NCI-H187 treated with DMSO at 0.1 percent for 48 hours (cell line): ENCODE measurements around the gene ACACA.
"Not testable (repeated sequence)": the region's sequence is repeated elsewhere in the genome, so short reads cannot be mapped to it uniquely, and the experiment has no call there.

ENCODE experiments used
- DNase-seq: peaks from one replicate; lab custom pipeline; 2025; lab: John Stamatoyannopoulos, UW

The ACACA gene

DNA sequence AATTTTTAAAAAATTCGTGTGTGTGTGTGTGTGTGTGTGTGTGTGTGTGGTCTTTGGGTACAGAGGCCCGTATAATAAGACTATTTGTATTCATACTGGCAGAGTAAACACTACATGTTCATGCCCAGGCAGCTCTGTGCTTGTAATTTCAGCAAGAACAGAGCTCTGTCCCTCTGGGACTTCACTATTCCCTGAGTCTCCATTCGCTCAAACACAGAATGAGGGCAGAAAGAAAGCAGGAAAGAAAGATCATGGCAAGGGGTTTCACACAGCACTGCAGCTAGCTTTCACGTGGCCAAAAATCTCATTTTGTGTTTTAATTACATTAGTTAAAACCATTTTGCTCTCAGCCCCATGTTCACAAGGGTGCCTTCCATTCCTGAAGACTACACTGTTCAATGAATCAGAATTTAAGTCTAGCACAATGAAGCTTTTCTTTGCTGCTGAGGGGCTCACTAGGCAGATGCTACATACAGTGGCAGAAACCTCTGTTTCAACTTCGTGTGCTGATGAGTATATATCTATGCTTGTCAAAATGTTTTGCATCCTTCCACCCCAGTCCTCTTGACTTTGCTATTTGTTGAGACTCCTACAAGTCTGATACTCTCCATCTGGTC, 229.3 kb downstream of the ACACA start:
- DNase-seq: peak; percentile 36

DNA sequence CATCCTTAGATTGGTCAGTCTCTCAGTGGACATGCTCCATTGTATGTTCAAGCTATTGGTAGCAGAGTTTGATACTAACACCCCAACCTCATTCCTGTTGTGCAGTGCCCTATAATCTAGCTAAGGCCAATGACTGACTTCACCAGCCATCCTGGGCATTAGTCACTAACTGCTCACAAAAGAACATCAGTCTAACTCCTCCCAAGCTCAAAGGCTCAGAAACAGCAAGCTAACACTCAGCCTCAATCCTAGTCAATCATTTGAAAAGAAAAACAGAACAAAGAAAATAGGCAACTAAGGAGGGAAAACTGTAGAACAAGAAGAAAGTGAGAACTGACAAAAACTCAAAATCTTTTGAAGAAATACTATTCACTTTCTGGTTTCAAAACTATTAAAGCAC, 229.9 kb downstream of the ACACA start:
- DNase-seq: no peak

DNA sequence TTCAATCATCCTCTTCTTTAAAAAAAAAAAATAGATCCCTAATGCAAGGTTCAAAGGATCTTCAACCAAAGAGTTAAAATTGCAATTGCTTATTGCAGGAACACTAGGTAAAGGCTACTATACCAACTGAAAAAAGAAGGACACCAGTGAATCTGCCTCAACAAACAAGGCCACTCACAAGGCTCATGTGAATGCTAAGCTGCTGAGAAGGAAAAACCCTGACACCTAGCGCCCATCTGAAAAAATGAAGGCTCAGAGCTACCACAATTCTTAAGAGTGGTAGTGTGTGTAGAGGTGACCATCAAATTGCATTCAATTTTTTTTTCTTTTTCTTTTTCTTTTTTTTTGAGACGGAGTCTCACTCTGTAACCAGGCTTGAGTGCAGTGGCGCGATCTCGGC, 232.4 kb downstream of the ACACA start:
- DNase-seq: peak; percentile 2

DNA sequence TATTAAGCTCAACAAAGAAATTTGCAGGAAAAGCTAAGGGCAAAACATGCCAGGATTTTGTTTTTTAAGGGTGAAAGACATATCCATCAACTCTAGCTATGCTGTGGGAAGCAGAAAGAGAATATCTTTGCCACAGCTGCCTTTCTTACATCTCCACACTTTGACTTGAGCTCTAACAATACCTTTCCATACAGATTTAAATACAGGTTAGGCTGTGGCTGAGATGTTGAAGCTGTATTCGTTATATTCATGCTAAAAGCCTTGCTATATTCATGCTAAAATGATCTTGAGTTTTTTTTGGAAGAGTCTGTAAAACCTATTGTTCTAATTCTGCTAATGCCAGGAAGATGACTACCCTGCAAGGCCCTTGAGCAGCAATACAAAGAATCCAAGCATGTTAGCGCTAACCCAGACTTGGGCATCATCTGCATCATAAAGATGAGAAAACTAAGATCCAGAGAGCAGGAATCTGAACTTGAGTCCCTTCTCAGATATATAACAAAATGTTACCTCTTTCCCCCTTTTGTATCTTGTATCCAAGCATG, 235.7 kb downstream of the ACACA start:
- no peak for DNase-seq

DNA sequence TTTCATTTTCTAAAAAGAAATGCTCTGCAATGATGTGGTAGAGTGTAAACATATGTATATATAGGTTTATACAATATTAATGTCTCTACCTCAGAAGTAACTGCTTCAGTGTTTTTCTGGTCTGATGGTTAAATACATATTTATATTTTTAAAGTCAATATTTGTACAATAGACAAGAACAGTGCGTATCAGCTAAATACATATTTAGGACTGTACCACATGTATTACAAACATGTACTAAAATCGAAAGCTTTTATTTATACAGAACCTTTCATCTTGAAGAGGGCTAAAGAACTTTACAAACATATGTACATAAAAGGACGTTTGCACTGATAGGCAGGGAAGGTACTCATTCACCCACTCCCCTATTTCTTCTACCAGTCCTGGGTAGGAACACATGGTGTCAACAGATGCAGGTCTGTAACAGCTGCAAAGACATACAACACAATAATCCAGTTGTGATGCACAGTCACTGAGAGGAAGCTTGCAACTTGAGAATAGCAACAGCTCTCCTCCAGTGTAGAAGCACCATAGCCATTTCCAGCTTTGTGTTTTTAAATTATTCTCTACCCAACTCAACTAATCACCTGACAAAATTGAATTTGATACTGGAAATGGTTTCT, 237.8 kb downstream of the ACACA start:
- no peak for DNase-seq

DNA sequence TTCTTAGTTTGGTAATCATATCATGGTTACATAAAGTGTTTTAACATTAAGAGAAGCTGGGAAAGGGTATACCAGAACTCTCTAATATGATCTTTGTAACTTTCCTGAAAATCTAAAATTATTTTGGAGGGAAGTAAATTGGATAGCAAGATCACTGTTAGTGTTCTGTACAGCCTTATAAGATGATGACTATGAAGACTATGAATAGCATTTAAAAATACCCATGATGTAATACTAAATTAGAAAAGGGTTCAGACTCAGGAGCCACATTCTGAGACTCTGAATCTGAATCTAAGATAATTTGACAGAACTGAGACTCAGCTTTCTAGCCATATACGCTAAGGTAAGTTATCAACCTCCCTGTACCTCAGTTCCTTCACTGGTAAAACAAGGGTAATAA, 238.9 kb downstream of the ACACA start:
- no peak for DNase-seq

DNA sequence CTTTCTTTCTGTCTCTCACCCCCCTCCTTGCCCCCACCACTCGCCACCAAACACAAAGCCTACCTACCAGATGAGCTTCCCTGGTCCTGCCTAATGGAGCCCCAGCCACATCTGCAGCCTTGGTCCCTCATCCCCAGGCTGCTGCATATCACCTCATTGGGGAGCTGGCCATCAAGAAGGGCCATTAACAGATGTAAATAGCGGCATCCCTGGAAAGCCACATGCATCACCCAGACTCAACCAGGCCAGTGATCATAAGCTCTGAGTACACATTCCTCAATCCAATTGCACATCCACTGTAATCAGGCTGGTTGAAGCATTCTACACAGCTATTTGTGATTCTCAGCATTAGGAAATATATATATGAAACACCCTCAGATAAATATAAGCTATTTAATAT, 242.6 kb downstream of the ACACA start:
- no peak for DNase-seq

DNA sequence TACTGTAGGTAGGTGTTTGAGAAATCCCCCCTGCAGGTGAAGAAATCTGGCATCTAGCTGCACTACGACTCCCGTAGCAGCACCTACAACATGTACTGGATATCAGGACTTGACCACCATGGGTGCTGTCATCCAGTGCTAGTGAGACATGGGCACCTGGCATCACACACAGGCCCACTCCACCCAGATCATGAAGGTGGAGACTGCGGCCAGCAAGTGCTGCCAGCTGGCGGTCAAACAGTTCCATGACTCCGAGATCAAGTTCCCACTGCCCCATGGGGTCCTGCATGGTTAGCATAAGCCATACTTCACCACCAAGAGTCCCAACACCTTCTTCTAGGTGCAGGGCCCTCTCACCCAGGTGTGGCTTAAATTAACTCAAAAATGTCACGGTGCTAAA, 243.8 kb downstream of the ACACA start:
- DNase-seq: no peak

DNA sequence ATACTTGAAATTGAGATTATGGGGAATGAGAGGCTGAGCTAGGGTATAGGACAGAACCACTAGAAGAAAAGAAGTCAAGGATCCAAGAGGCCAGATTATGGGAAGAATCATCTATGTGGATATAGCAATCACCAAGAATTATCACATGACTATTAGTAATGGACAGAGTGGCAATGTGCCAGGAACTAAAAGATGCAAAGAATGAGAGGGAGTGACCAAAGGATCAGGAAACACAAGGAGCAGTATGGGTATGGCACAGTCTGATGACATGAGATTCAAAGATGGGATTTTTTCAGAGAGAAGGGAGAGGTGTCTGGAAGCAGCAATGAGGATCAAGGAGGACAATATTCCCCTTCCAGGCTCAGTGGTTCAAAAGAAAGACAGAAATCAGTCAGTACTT, 245.7 kb downstream of the ACACA start:
- DNase-seq: no peak

DNA sequence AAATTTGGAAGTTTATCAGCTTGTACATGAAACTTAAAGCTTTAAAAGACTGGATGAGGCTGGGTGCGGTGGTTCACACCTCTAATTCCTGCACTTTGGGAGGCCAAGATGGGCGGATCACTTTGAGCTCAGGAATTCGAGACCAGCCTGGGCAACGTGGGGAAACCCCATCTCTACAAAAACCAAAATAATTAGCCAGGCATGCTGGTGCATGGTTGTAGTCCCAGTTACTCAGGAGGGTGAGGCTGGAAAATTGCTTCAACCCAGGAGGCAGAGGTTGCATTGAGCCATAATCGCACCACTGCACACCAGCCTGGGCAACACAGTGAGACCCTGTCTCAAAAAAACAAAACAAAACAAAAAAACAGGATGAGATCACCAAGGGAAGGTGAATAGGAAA, 248.3 kb downstream of the ACACA start:
- DNase-seq: no peak

DNA sequence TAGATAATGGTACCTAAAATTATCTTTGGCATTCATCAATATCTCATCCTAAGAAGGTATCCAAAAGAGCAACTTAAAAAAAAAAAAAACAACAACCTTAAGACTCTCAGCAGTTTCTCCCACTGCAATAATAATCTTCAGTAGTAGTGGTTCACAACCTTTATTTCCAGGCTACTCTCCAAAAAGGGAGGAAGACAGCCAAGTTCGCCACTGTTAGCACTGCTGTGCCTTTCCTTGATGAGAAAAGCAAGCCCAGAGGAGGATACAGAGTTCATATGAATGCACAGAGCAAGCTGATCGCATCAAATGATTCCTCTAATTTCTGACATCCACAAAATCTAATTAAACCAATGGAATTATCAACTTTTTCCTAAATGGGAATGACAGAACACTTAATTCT, 258.5 kb downstream of the ACACA start:
- no peak for DNase-seq

DNA sequence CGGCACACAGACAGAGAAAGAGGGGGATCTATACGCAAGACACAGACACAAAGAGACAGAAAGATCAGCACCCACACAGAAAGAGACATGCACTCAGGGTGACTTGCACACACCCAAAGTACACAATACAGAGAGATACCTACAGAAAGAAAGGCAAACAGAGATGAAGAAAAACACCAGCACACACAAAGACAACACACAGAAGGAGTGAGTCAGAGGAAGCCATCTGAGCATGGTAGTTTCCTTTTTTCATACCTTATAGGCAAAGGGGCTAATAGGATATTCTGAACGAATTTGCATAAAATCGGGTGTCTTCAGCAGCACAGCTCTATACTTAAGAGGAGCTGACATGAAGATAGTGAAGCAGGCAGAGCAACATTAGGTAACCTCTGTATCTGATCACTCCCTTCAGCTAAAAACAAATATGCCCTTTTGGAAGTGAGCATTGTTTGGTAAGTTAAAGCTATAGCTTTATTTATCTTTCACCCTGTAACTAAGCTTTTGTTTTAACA, 259.3 kb downstream of the ACACA start:
- no peak for DNase-seq

DNA sequence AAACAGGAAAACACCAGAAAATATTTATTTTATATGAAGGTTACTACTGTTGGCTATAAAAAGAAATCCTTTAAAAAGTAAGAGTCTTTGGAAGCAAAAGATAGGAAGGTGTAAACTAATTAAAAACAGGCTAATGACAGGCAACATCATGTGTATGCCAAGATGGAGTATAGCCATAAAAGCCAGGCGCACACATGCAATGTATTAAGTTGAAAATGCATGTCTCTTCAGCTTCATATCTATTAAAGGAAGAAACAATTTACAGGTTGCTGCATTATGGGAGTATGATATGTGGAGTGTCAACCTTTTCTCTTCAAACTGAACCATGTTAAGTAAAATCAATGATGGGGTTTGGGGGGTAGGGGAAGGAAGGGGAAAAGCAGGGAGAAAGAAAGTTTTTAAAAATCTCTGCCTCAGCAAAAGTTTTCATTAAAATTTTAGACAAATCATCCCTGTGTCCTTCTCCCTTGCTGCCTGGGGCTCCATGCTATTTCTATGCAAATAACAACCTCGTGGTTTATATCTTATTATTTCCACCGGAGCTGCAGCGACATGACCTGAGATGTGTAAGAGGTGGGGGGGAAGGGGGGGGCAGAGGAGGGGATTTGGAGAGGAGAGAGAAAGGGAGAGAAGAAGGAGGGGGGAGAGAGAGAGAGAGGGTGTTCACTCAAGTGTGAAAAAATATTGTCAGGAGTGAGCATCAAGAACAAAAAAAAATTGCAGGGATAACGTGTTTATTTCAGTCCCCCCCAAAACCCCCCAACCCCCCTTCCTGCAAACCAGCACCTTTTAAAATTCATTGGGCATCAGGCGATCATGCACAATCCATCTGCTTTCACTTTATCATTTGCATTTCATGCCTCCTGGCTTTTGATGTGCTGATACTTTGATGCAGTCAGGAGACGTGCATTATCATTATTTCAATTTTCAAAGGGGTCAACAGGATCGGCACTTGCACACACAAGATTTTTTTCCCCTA, 260.3 kb downstream of the ACACA start:
- no peak for DNase-seq

DNA sequence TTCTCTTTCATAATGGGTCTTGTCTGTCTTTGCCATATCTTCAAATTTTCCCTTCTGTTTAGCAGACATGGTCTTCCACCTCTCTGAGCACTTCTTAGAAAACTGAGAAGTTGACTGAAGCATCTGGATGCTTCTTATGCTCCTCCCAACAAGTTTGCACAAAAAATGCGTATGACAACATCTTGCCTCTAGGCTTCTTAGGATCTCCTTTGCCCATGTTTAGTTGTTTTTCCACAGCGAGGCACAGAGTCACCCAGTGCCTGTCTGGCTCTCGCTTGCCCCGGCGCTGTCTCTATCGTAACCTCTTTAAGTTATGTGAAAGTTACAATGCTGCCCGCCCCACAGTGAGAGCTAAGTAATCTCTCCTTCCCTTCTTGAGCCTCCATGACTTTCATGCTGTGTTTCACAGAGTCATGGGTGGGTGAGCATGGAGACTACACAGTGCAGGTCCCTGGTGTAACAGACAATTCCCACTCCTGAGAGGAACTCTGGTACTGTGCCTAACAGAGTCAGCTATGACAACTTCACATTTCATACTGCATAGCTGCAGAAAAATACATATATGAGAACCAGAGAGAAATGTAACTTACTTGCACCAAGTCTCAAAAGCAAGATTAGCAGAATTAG, 262.4 kb downstream of the ACACA start:
- no peak for DNase-seq

DNA sequence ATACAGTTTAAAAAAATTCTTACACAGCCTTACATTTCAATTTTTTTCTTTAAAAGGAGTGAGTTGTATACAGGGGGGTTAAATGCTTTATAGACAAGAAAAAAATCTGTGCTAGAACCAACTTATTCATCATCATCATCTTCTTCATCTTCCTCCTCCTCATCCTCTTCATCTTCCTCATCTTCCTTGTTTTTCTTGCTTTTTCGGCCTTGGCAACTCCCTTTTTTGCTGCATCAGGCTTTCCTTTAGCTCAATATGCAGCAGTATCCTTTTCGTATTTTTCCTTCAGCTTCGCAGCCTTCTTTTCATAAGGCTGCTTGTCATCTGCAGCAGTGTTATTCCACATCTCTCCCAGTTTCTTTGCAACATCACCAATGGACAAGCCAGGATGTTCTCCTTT, 263.1 kb downstream of the ACACA start:
- DNase-seq: not testable (repeated sequence)

DNA sequence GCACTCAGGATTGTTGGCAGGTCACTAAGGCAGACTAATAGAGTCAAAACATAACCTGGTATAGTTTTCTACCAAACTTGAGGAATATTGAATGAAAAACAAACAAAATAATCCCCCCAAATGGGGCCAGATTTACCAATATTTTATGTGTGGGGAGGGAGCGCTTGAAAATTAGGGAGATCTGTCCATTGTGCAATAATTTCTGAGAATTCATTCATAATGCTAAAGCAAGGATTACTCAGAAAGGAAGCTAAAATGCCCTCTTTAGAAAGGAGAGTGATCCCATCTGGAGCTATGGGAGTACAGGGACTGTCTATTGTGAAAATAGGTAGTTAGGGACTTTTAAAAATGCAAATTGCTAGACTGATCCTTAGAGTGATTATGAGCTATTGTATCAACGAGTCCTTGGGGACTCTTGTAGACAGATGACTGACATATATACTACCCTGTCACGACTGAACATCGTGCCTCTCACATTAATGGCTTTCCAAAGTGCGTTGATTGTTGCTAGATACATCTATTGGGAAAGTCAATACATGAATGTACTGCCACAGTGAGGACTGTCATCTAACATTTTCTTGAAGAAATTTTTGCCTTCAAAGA, 264.2 kb downstream of the ACACA start:
- no peak for DNase-seq

DNA sequence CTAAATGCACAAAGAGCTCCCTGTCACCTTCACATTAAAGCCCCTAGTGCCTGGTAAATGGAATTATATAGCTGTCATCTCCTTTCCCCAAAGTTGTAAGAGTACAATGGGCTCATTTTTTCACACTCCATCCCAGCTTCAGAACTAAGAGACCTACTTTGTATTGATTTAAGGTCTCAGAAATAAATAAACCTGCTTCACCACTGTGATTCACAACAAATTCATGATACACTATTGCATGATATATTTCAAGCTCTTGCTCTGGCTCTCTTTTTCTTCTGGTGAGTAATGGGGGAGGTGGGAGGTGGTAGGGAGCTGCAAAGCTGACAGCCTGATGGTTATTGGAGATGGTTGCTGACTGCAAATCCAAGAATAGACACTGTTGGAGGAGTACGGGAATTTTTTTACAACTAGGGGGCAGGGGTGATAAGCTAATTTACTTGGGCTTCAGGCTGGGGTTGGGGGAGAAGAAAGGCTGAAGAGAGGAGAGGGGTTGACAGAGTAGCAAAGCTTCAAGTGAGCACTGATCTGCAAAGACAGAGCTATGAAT, 268.0 kb downstream of the ACACA start:
- DNase-seq: no peak

DNA sequence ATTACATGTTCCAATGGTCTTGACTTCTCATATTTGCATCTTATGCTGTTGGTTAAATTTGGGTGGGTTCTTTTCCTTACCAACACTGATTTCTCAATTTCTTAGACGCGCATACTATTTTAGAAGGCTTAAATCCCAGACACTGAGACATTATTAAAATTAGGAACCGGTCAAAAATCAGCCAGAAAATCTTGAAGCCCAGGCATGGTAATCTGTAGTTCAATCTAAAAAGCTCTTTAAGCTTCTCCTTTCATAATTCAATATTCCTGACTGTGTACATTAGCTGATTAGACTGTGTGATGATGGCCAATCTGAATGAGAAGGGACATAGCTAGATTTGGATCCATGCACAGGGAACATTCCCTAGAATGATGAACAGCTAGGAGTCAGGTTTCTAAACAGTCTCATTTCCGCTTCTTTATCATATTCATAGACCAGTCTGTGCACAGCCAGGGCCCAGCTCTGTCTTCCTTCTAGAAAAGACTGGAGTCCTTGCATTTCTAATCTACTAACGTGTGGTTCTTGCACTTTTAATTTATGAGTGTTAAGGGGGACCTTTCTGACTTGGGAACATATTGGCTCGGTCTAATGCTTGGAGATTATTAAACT, 268.6 kb downstream of the ACACA start:
- DNase-seq: no peak

DNA sequence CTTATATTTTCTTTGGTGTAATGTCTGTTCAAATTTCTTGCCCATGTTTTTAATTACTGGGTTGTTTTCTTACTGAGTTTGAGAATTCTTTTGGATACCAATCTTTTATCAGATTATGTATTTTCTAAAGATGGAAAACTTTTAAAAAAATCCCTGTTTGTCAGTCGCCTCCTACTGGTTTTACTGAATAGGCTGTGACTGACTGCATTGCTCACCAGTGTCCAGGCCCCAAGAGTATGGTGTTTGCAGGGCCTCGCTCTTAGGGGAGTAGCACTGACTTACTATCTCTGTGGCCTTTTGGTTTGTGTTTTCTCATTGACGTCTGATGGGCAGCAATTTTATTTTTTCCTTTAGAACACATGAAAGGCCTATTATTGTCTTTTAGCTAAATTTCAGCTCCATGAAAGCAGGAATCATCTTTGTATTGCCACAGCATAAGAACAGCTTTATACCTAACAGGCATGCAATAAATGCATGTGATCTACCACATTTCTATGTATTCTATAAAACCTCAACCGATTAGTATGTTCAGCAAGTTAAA, 269.5 kb downstream of the ACACA start:
- DNase-seq: no peak

DNA sequence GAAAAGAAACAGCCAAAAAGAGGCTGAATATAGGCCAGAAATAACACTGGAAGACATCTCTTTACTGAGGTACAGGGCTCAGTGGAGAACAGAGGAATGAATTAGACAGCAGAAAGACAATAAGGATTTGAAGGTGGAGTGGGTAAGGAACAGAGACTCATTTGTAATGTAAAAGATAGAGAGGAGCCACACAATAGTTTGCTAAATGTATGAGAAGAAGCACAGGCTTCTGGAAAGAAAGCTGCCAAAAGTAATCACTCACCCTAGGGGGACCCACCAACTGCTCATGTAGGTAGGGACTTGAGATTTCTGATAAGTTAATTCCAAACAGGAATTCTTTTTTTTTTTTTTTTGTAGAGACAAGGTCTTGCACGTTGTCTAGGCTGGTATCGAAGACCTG, 271.1 kb downstream of the ACACA start:
- no peak for DNase-seq

DNA sequence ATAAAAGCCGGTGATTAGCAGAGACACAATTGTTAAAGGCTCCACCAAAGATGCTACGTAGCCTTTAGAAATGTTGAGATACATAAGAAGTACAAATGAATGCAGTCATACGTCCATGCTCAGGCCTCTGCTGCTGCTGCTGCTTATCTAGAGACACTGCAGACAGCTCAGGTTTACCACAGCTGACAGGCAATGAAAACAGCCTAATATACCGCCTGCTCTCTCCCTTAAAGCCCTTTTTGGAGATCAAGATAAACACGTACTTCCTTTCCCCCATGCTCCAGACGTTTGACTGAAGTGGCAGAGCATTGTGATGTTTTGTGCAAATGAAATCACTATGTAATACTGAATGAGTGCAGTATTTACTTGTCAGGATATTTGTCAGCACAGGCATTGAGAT, 272.6 kb downstream of the ACACA start:
- DNase-seq: no peak
